Liver (tissue), 9 donors: Measurements from ENCODE around the gene POLR1H. TPM values are rescaled to one million over a fixed set of nuclear protein-coding genes. Genes with fewer than 3 reads are reported as not detected.

Source experiments
- DNase-seq: peaks from one replicate; pipeline ENCODE4 v3.0.0-alpha.2; 2017; ENCODE audit warnings: low spot score
- H3K27ac ChIP-seq, 2 donors: one replicate each; pipeline ENCODE4 v1.7.0; 2013; ENCODE audit warnings: inconsistent platforms in 2 of 2, low read length in 2 of 2, control low read depth in 1 of 2, low read depth in 1 of 2, mild to moderate bottlenecking in 1 of 2
- H3K27me3 ChIP-seq, 4 donors: one replicate each; pipeline versions ENCODE4 v1.6.1 to v1.7.0; 2013; ENCODE audit warnings: low read length in 3 of 4, inconsistent platforms in 1 of 4, mild to moderate bottlenecking in 1 of 4, moderate library complexity in 1 of 4; ENCODE audit not compliant: control insufficient read depth in 4 of 4, insufficient read depth in 4 of 4
- H3K36me3 ChIP-seq, 4 donors: one replicate each; pipeline versions ENCODE4 v1.6.1 to v1.7.0; 2013; ENCODE audit warnings: low read length in 3 of 4, mild to moderate bottlenecking in 3 of 4, low read depth in 1 of 4, moderate library complexity in 1 of 4; ENCODE audit not compliant: control insufficient read depth in 4 of 4, insufficient read depth in 3 of 4
- H3K4me1 ChIP-seq, 4 donors: one replicate each; pipeline versions ENCODE4 v1.6.1 to v1.7.0; 2013; ENCODE audit warnings: low read length in 3 of 4, mild to moderate bottlenecking in 3 of 4, moderate library complexity in 1 of 4; ENCODE audit not compliant: control insufficient read depth in 4 of 4, insufficient read depth in 4 of 4
- H3K4me3 ChIP-seq, 3 donors: one replicate each; pipeline versions ENCODE4 v1.6.1 to v1.7.0; 2013; ENCODE audit warnings: low read length in 3 of 3, control low read depth in 1 of 3, low read depth in 1 of 3, mild to moderate bottlenecking in 1 of 3
- H3K9ac ChIP-seq, 2 donors: one replicate each; pipeline ENCODE4 v1.7.0; 2013; ENCODE audit warnings: low read length in 2 of 2, mild to moderate bottlenecking in 2 of 2, moderate library complexity in 2 of 2, control low read depth in 1 of 2, low read depth in 1 of 2
- H3K9me3 ChIP-seq, 4 donors: one replicate each; pipeline versions ENCODE4 v1.6.1 to v1.7.0; 2013; ENCODE audit warnings: low read length in 3 of 4; ENCODE audit not compliant: control insufficient read depth in 4 of 4
- ATF3 ChIP-seq: IDR thresholded peaks from 2 replicates; pipeline ENCODE4 v1.6.1; 2016; ENCODE audit warnings: antibody characterized with exemption
- CTCF ChIP-seq: fragments of 150-350 bp; IDR thresholded peaks from 2 replicates; pipeline ENCODE4 v1.5.1; 2017; ENCODE audit warnings: improper control_type of control experiment, low read depth, low read length; ENCODE audit not compliant: missing input control
- EGR1 ChIP-seq, 2 donors: IDR thresholded peaks; 2 replicates each; pipeline ENCODE4 v1.6.1; 2016 to 2018; ENCODE audit warnings: antibody characterized with exemption in 2 of 2, low read depth in 2 of 2
- FOXA1 ChIP-seq: IDR thresholded peaks from 2 replicates; pipeline ENCODE4 v1.6.1; 2016; ENCODE audit warnings: antibody characterized with exemption
- FOXA2 ChIP-seq: IDR thresholded peaks from 2 replicates; pipeline ENCODE4 v1.6.1; 2016; ENCODE audit warnings: antibody characterized with exemption
- GABPA ChIP-seq, 2 donors: IDR thresholded peaks in 1 of 2; conservative IDR thresholded peaks in 1 of 2; 2 replicates each; pipeline ENCODE4 v1.6.1; 2016; ENCODE audit warnings: antibody characterized with exemption in 2 of 2, mild to moderate bottlenecking in 1 of 2, moderate library complexity in 1 of 2
- HNF4A ChIP-seq, 2 donors: conservative IDR thresholded peaks; 2 replicates each; pipeline ENCODE4 v1.6.1; 2016; ENCODE audit warnings: antibody characterized with exemption in 2 of 2, mild to moderate bottlenecking in 2 of 2
- HNF4G ChIP-seq: IDR thresholded peaks from 2 replicates; pipeline ENCODE4 v1.6.1; 2016; ENCODE audit warnings: antibody characterized with exemption
- JUND ChIP-seq, 2 donors: IDR thresholded peaks; 2 replicates each; pipeline ENCODE4 v1.6.1; 2016; ENCODE audit warnings: antibody characterized with exemption in 2 of 2
- MAX ChIP-seq: IDR thresholded peaks from 2 replicates; pipeline ENCODE4 v1.6.1; 2016; ENCODE audit warnings: antibody characterized with exemption
- NR2F2 ChIP-seq: IDR thresholded peaks from 2 replicates; pipeline ENCODE4 v1.6.1; 2016; ENCODE audit warnings: antibody characterized with exemption
- RAD21 ChIP-seq, 2 donors: IDR thresholded peaks; 2 replicates each; pipeline ENCODE4 v1.6.1; 2016; ENCODE audit warnings: antibody characterized with exemption in 2 of 2, mild to moderate bottlenecking in 2 of 2
- REST ChIP-seq: IDR thresholded peaks from 2 replicates; pipeline ENCODE4 v1.6.1; 2016; ENCODE audit warnings: antibody characterized with exemption, mild to moderate bottlenecking
- RXRA ChIP-seq, 2 donors: IDR thresholded peaks; 2 replicates each; pipeline ENCODE4 v1.6.1; 2017 to 2018; ENCODE audit warnings: antibody characterized with exemption in 2 of 2, mild to moderate bottlenecking in 1 of 2
- SP1 ChIP-seq: IDR thresholded peaks from 2 replicates; pipeline ENCODE4 v1.6.1; 2018; ENCODE audit warnings: antibody characterized with exemption, mild to moderate bottlenecking
- TAF1 ChIP-seq: conservative IDR thresholded peaks from 2 replicates; pipeline ENCODE4 v1.6.1; 2016; ENCODE audit warnings: antibody characterized with exemption, mild to moderate bottlenecking
- YY1 ChIP-seq: IDR thresholded peaks from 2 replicates; pipeline ENCODE4 v1.6.1; 2016; ENCODE audit warnings: antibody characterized with exemption, mild to moderate bottlenecking
- ZBTB33 ChIP-seq: IDR thresholded peaks from 2 replicates; pipeline ENCODE4 v1.6.1; 2016; ENCODE audit warnings: antibody characterized with exemption
- WGBS: extraction: QIAGEN DNeasy Blood & Tissue Kit; methylation state at CpG from one replicate; pipeline ENCODE4 v1.1.7; 2013; 5-methylcytosine and 5-hydroxymethylcytosine counted together
- polyA plus RNA-seq, 2 donors: library from polyadenylated mRNA; stranded (reverse) in 1 of 2; unstranded in 1 of 2; fragments of 200-250 nt in 1 of 2; fragments of >200 nt in 1 of 2; fragmentation: Nextera tagmentation in 1 of 2; extraction: Ambion mirVana in 1 of 2; gene quantifications; one replicate each; pipeline versions ENCODE4 v1.2.1 to v1.2.3, GENCODE V29; 2013 to 2015
- total RNA-seq, 2 donors: library from RNA; depleted of rRNA; stranded (reverse); fragments of >200 nt; gene quantifications; one replicate each; pipeline ENCODE4 v1.2.3, GENCODE V29; 2014
- donor health status: healthy.
- donor health status: healthy.
- donor health status: healthy.
- donor health status: healthy.
- donor health status: healthy.

POLR1H gene
- total and polyA plus RNA-seq, 4 donors: 7.0 to 27.5 (median 16.8) TPM

- no peak overlapping the region for H3K27ac ChIP-seq
- TF ChIP-seq SP1: no peak
- TF ChIP-seq TAF1: no peak
- no peak for TF ChIP-seq HNF4G
- TF ChIP-seq GABPA (IDR thresholded peaks at IDR 0.05 in 1 of 2, conservative IDR thresholded peaks at IDR 0.05 in 1 of 2): no peak
- TF ChIP-seq JUND (IDR thresholded peaks at IDR 0.05): no peak
- no peak for TF ChIP-seq HNF4A (conservative IDR thresholded peaks at IDR 0.05)
- TF ChIP-seq RXRA (IDR thresholded peaks at IDR 0.05): no peak
- TF ChIP-seq REST: no peak
- TF ChIP-seq EGR1 (IDR thresholded peaks at IDR 0.05; ENCODE audit: low read depth in 2 of 2): no peak
- TF ChIP-seq MAX: no peak
- no peak for TF ChIP-seq ATF3
- TF ChIP-seq ZBTB33: no peak
- TF ChIP-seq FOXA2: no peak
- TF ChIP-seq YY1: no peak
- WGBS: 68% methylated on average over 10 of the region's 10 CpGs
- H3K9ac ChIP-seq: no peak overlapping the region
- no peak overlapping the region for H3K4me3 ChIP-seq
- peaks cover 0 to 10% (median 2%) of the 10 kb centered on the region in 4 donors for H3K27me3 ChIP-seq
- no peaks in the 10 kb centered on the region for H3K9me3 ChIP-seq
- DNase-seq: no peak
- no peaks in the 10 kb centered on the region for H3K36me3 ChIP-seq
- H3K4me1 ChIP-seq: peaks cover 0 to 9% (median 1%) of the 10 kb centered on the region in 4 donors
Observed at GRCh38 chr6:30112402-30112994, 51.4 kb downstream of the POLR1H start.

- no peak for DNase-seq
- no peaks in the 10 kb centered on the region for H3K9me3 ChIP-seq
- H3K4me1 ChIP-seq: peaks cover 0 to 9% (median 1%) of the 10 kb centered on the region in 4 donors
- H3K9ac ChIP-seq: no peak within 1 kb of the TSS
- peaks cover 0 to 10% (median 2%) of the 10 kb centered on the region in 4 donors for H3K27me3 ChIP-seq
- no peaks in the 10 kb centered on the region for H3K36me3 ChIP-seq
- 61% methylated on average over 3 of the region's 3 CpGs for WGBS
- H3K27ac ChIP-seq: no peak within 1 kb of the TSS
- H3K4me3 ChIP-seq: no peak within 1 kb of the TSS
- TF ChIP-seq EGR1 (IDR thresholded peaks at IDR 0.05; ENCODE audit: low read depth in 2 of 2) (no peak), YY1 (no peak), GABPA (IDR thresholded peaks at IDR 0.05 in 1 of 2, conservative IDR thresholded peaks at IDR 0.05 in 1 of 2) (no peak), FOXA2 (no peak), JUND (IDR thresholded peaks at IDR 0.05) (no peak), ZBTB33 (no peak), RAD21 (IDR thresholded peaks at IDR 0.05) (no peak), SP1 (peak; percentile 54), RXRA (IDR thresholded peaks at IDR 0.05) (peak; percentile 31 to 64), HNF4G (peak; percentile 42), CTCF (no peak), ATF3 (no peak), NR2F2 (no peak), MAX (no peak), TAF1 (peak; percentile 19), FOXA1 (no peak), HNF4A (conservative IDR thresholded peaks at IDR 0.05) (peak; percentile 55 to 84)
Observed at GRCh38 chr6:30113003-30113759, 52.1 kb downstream of the POLR1H start, which contains the start of gene TRIM31. TRIM31 (minus strand) TSS chr6:30113090; CDS start chr6:30112805, 285 bp downstream.
